Cardiac fibroblast (primary cell): ENCODE measurements around the gene TOM1.

ENCODE experiments used
- DNase-seq, 2 donors: peaks; one replicate each; pipeline versions ENCODE4 v3.0.0 to v3.0.0-alpha.2; 2010; ENCODE audit warnings: low read depth in 2 of 2
- H3K4me3 ChIP-seq, 2 donors: replicated peaks in 1 of 2; 1 replicate in 1 of 2; 2 replicates in 1 of 2; pipeline ENCODE4 v1.5.1; 2011; ENCODE audit warnings: low read depth in 2 of 2, low read length in 2 of 2, mild to moderate bottlenecking in 2 of 2, moderate library complexity in 1 of 2
- CTCF ChIP-seq: IDR thresholded peaks from one replicate; pipeline ENCODE4 v1.5.1; 2011; ENCODE audit warnings: low read depth, mild to moderate bottlenecking, low read length, inconsistent platforms

The TOM1 gene

GRCh38 chr22:35264986-35265385, 34.7 kb upstream of the TOM1 start:
- no peak for DNase-seq
- TF ChIP-seq CTCF, result no peak
- no peak overlapping the region for H3K4me3 ChIP-seq

- no peak for DNase-seq
- no peak overlapping the region for H3K4me3 ChIP-seq
- no peak for TF ChIP-seq CTCF
Measured at GRCh38 chr22:35266277-35266676, 33.4 kb upstream of the TOM1 start.

GRCh38 chr22:35269630-35270029, 30.1 kb upstream of the TOM1 start:
- no peak for TF ChIP-seq CTCF
- DNase-seq, result no peak
- no peak overlapping the region for H3K4me3 ChIP-seq

GRCh38 chr22:35274154-35274871, 25.4 kb upstream of the TOM1 start:
- H3K4me3 ChIP-seq, result no peak overlapping the region
- DNase-seq, result no peak
- no peak for TF ChIP-seq CTCF

GRCh38 chr22:35275580-35275979, 24.1 kb upstream of the TOM1 start:
- TF ChIP-seq CTCF, result no peak
- DNase-seq, result peak in 1 of 2 donors; percentile 38
- no peak overlapping the region for H3K4me3 ChIP-seq

GRCh38 chr22:35276019-35276418, 23.7 kb upstream of the TOM1 start:
- TF ChIP-seq CTCF, result no peak
- no peak for DNase-seq
- H3K4me3 ChIP-seq, result no peak overlapping the region

- no peak for TF ChIP-seq CTCF
- no peak overlapping the region for H3K4me3 ChIP-seq
- no peak for DNase-seq
Measured at GRCh38 chr22:35288116-35288515, 11.6 kb upstream of the TOM1 start.
